ENCODE results near the gene ZBP1. TPM values are rescaled to one million over a fixed set of nuclear protein-coding genes. Genes with fewer than 3 reads are reported as not detected.

The ZBP1 gene
- polyA plus RNA-seq (2012; ENCODE audit: low read depth, missing spikeins) = 2.2 TPM

GRCh38 chr20:57620274-57620990, at the start of gene ZBP1:
ZBP1 (minus strand) TSS chr20:57620426; CDS start chr20:57620295, 131 bp downstream.
- FAIRE-seq (peak; percentile 89), DNase-seq (ENCODE audit: insufficient read length, low spot score) (peak; percentile 76)
- peak; percentile 57 for TF ChIP-seq SPI1 (IDR thresholded peaks at IDR 0.05; ENCODE audit: low read depth, low read length)
- TF ChIP-seq POLR2AphosphoS5 (IDR thresholded peaks at IDR 0.05; ENCODE audit: low read depth, low read length) = no peak
- TF ChIP-seq PAX5 (IDR thresholded peaks at IDR 0.05; ENCODE audit: insufficient read depth, low read length, severe bottlenecking) = no peak
- TF ChIP-seq TAF1 (IDR thresholded peaks at IDR 0.05; ENCODE audit: low read depth, low read length) = no peak
- TF ChIP-seq POU2F2 (IDR thresholded peaks at IDR 0.05; ENCODE audit: low read depth, low read length) = no peak
- no peak for TF ChIP-seq POLR2A (IDR thresholded peaks at IDR 0.05; ENCODE audit: low read depth, low read length)

- FAIRE-seq (no peak), DNase-seq (ENCODE audit: insufficient read length, low spot score) (no peak)
- TF ChIP-seq PAX5 (IDR thresholded peaks at IDR 0.05; ENCODE audit: insufficient read depth, low read length, severe bottlenecking) = no peak
- no peak for TF ChIP-seq POLR2A (IDR thresholded peaks at IDR 0.05; ENCODE audit: low read depth, low read length)
- no peak for TF ChIP-seq POLR2AphosphoS5 (IDR thresholded peaks at IDR 0.05; ENCODE audit: low read depth, low read length)
- no peak for TF ChIP-seq SPI1 (IDR thresholded peaks at IDR 0.05; ENCODE audit: low read depth, low read length)
These were observed 49.4 kb upstream of the ZBP1 start for GRCh38 chr20:57669632-57670031.

GRCh38 chr20:57667924-57668782, 47.9 kb upstream of the ZBP1 start:
- DNase-seq (ENCODE audit: insufficient read length, low spot score) (no peak), FAIRE-seq (no peak)
- no peak for TF ChIP-seq POLR2A (IDR thresholded peaks at IDR 0.05; ENCODE audit: low read depth, low read length)

- TF ChIP-seq POLR2A (IDR thresholded peaks at IDR 0.05; ENCODE audit: low read depth, low read length) (no peak), TAF1 (IDR thresholded peaks at IDR 0.05; ENCODE audit: low read depth, low read length) (no peak), POLR2AphosphoS5 (IDR thresholded peaks at IDR 0.05; ENCODE audit: low read depth, low read length) (no peak), PAX5 (IDR thresholded peaks at IDR 0.05; ENCODE audit: insufficient read depth, low read length, severe bottlenecking) (no peak), SPI1 (IDR thresholded peaks at IDR 0.05; ENCODE audit: low read depth, low read length) (no peak), POU2F2 (IDR thresholded peaks at IDR 0.05; ENCODE audit: low read depth, low read length) (no peak)
- DNase-seq (ENCODE audit: insufficient read length, low spot score) (no peak), FAIRE-seq (no peak)
These were observed 47.2 kb upstream of the ZBP1 start for GRCh38 chr20:57667388-57667787.

- FAIRE-seq = no peak
- TF ChIP-seq SPI1 (IDR thresholded peaks at IDR 0.05; ENCODE audit: low read depth, low read length) (no peak), POU2F2 (IDR thresholded peaks at IDR 0.05; ENCODE audit: low read depth, low read length) (no peak), TAF1 (IDR thresholded peaks at IDR 0.05; ENCODE audit: low read depth, low read length) (no peak), PAX5 (IDR thresholded peaks at IDR 0.05; ENCODE audit: insufficient read depth, low read length, severe bottlenecking) (no peak), POLR2AphosphoS5 (IDR thresholded peaks at IDR 0.05; ENCODE audit: low read depth, low read length) (no peak), POLR2A (IDR thresholded peaks at IDR 0.05; ENCODE audit: low read depth, low read length) (no peak)
- DNase-seq (ENCODE audit: insufficient read length, low spot score) = no peak
These were observed 46.6 kb upstream of the ZBP1 start for GRCh38 chr20:57666834-57667157.

- FAIRE-seq = no peak
- DNase-seq (ENCODE audit: insufficient read length, low spot score) = no peak
- TF ChIP-seq PAX5 (IDR thresholded peaks at IDR 0.05; ENCODE audit: insufficient read depth, low read length, severe bottlenecking) = no peak
- TF ChIP-seq POU2F2 (IDR thresholded peaks at IDR 0.05; ENCODE audit: low read depth, low read length) = no peak
- TF ChIP-seq POLR2A (IDR thresholded peaks at IDR 0.05; ENCODE audit: low read depth, low read length) = no peak
- no peak for TF ChIP-seq SPI1 (IDR thresholded peaks at IDR 0.05; ENCODE audit: low read depth, low read length)
- TF ChIP-seq TAF1 (IDR thresholded peaks at IDR 0.05; ENCODE audit: low read depth, low read length) = no peak
- TF ChIP-seq POLR2AphosphoS5 (IDR thresholded peaks at IDR 0.05; ENCODE audit: low read depth, low read length) = no peak
These were observed 46.0 kb upstream of the ZBP1 start for GRCh38 chr20:57666106-57666833.

- no peak for TF ChIP-seq TAF1 (IDR thresholded peaks at IDR 0.05; ENCODE audit: low read depth, low read length)
- TF ChIP-seq POLR2A (IDR thresholded peaks at IDR 0.05; ENCODE audit: low read depth, low read length) = no peak
- no peak for TF ChIP-seq POLR2AphosphoS5 (IDR thresholded peaks at IDR 0.05; ENCODE audit: low read depth, low read length)
- no peak for TF ChIP-seq SPI1 (IDR thresholded peaks at IDR 0.05; ENCODE audit: low read depth, low read length)
- TF ChIP-seq PAX5 (IDR thresholded peaks at IDR 0.05; ENCODE audit: insufficient read depth, low read length, severe bottlenecking) = no peak
- TF ChIP-seq POU2F2 (IDR thresholded peaks at IDR 0.05; ENCODE audit: low read depth, low read length) = no peak
- FAIRE-seq (no peak), DNase-seq (ENCODE audit: insufficient read length, low spot score) (no peak)
These were observed 45.4 kb upstream of the ZBP1 start for GRCh38 chr20:57665589-57665971.

- DNase-seq (ENCODE audit: insufficient read length, low spot score) (no peak), FAIRE-seq (no peak)
- TF ChIP-seq POLR2A (IDR thresholded peaks at IDR 0.05; ENCODE audit: low read depth, low read length) (no peak), POU2F2 (IDR thresholded peaks at IDR 0.05; ENCODE audit: low read depth, low read length) (no peak), PAX5 (IDR thresholded peaks at IDR 0.05; ENCODE audit: insufficient read depth, low read length, severe bottlenecking) (no peak), SPI1 (IDR thresholded peaks at IDR 0.05; ENCODE audit: low read depth, low read length) (no peak), TAF1 (IDR thresholded peaks at IDR 0.05; ENCODE audit: low read depth, low read length) (no peak), POLR2AphosphoS5 (IDR thresholded peaks at IDR 0.05; ENCODE audit: low read depth, low read length) (no peak)
These were observed 44.8 kb upstream of the ZBP1 start for GRCh38 chr20:57664924-57665588.

- TF ChIP-seq POU2F2 (IDR thresholded peaks at IDR 0.05; ENCODE audit: low read depth, low read length) (no peak), SPI1 (IDR thresholded peaks at IDR 0.05; ENCODE audit: low read depth, low read length) (no peak), TAF1 (IDR thresholded peaks at IDR 0.05; ENCODE audit: low read depth, low read length) (no peak), POLR2A (IDR thresholded peaks at IDR 0.05; ENCODE audit: low read depth, low read length) (no peak), PAX5 (IDR thresholded peaks at IDR 0.05; ENCODE audit: insufficient read depth, low read length, severe bottlenecking) (no peak), POLR2AphosphoS5 (IDR thresholded peaks at IDR 0.05; ENCODE audit: low read depth, low read length) (no peak)
- no peak for DNase-seq (ENCODE audit: insufficient read length, low spot score)
- FAIRE-seq = no peak
These were observed 44.2 kb upstream of the ZBP1 start for GRCh38 chr20:57664476-57664875.

All from GM12891 (cell line).